Left lung (tissue), 10 donors: ENCODE results near the gene SPTBN5. TPM values are rescaled to one million over a fixed set of nuclear protein-coding genes. Genes with fewer than 3 reads are reported as not detected.

Source experiments
- ATAC-seq: fragments of 200-7000 bp; cut with Tn5 transposase; one replicate; pipeline ENCODE4 v1.9.1; 2020; ENCODE audit warnings: moderate library complexity
- DNase-seq, 4 donors: peaks; one replicate each; pipeline ENCODE4 v3.0.0-alpha.2; 2013 to 2020
- H3K27ac ChIP-seq, 2 donors: fragments of 200-600 bp; sonication (generic) in 1 of 2; one replicate each; pipeline versions ENCODE4 v1.5.0 to v1.8.0; 2020 to 2021
- H3K27me3 ChIP-seq, 2 donors: fragments of 200-600 bp; sonication (generic) in 1 of 2; one replicate each; pipeline versions ENCODE4 v1.5.0 to v1.8.0; 2020 to 2021
- H3K36me3 ChIP-seq, 2 donors: fragments of 200-600 bp; sonication (generic) in 1 of 2; one replicate each; pipeline versions ENCODE4 v1.5.0 to v1.8.0; 2020 to 2021
- H3K4me1 ChIP-seq, 2 donors: fragments of 200-600 bp; one replicate each; pipeline ENCODE4 v1.8.0; 2021
- H3K4me3 ChIP-seq, 2 donors: fragments of 200-600 bp; sonication (generic) in 1 of 2; one replicate each; pipeline versions ENCODE4 v1.5.0 to v1.8.0; 2020 to 2021; ENCODE audit warnings: mild to moderate bottlenecking in 1 of 2
- H3K9me3 ChIP-seq, 2 donors: fragments of 200-600 bp; sonication (generic) in 1 of 2; one replicate each; pipeline versions ENCODE4 v1.5.0 to v1.8.0; 2020 to 2021
- intact Hi-C, 2 donors: fragments of 100-400 bp; cut with DNase I; formaldehyde crosslinking; loops; one replicate each; pipeline versions ENCODE4 v1.11.2 to v1.14.2; 2022
- polyA plus RNA-seq, 6 donors: library from polyadenylated mRNA; unstranded; fragments of 120-200 nt; gene quantifications; one replicate each; pipeline ENCODE4 v1.2.1, GENCODE V29; 2013; ENCODE audit not compliant: insufficient read length in 6 of 6
- total RNA-seq, 2 donors: library from RNA; stranded (reverse); fragmentation: NEBNext Ultra II Directional; extraction: Animal tissue kit (Norgen Biotek cat#: 25700); gene quantifications; one replicate each; pipeline ENCODE4 v1.2.1, GENCODE V29; 2021
- TF ChIP-seq, protein P1 (sequence below), 2 donors: fragments of 200-600 bp; sonication (generic) in 1 of 2; IDR thresholded peaks; one replicate each; pipeline versions ENCODE4 v1.5.0 to v1.8.0; 2021; ENCODE audit warnings: antibody characterized with exemption in 2 of 2
- donor health status: DM: no; HTN: yes; CAD: no.
- donor health status: DM: no; HTN: no; CAD: no.

The SPTBN5 gene
- total and polyA plus RNA-seq, 8 donors = 0.67 to 4.8 (median 1.3) TPM

DNA sequence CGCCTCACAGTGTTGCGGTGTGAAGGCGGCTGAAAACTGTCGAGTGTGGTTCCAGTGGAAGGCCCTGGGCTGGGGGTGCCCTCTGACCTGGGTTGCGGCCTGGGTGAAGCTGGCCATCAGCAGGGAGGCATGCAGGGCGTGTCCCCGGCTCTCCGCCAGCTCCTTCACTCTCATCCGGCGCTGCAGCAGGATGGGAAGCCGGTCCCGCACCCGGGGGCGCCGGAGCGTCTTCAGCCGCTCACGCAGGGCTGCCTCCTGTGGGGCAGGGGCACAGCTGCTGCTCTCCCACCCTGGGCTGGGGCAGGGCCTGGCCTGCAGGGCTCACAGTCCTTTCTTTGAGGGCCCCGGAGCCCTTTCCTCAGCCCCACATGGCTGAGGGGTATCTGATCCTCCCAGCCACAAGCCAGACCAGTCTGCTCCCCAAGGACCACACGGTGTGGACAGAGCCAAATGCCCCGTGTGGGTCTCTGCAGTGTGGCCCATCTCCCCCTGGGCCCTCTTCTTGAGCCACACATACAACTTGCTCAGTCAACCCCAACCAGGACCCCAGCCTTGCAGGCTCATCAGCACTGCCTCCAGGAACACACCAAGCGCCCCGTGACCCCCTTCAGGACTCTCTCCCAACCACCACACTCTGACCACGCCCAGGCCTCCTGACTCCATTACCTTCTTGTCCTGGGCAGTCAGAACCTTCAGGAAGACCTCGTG lies 26.8 kb downstream of the SPTBN5 start:
- Histone ChIP-seq H3K36me3 (peaks cover 0 to 5% of the 10 kb centered on the region in 2 donors), H3K4me1 (no peaks in the 10 kb centered on the region), H3K4me3 (no peak overlapping the region), H3K27me3 (no peaks in the 10 kb centered on the region), H3K9me3 (no peaks in the 10 kb centered on the region), H3K27ac (no peak overlapping the region)
- TF ChIP-seq, protein P1, sequence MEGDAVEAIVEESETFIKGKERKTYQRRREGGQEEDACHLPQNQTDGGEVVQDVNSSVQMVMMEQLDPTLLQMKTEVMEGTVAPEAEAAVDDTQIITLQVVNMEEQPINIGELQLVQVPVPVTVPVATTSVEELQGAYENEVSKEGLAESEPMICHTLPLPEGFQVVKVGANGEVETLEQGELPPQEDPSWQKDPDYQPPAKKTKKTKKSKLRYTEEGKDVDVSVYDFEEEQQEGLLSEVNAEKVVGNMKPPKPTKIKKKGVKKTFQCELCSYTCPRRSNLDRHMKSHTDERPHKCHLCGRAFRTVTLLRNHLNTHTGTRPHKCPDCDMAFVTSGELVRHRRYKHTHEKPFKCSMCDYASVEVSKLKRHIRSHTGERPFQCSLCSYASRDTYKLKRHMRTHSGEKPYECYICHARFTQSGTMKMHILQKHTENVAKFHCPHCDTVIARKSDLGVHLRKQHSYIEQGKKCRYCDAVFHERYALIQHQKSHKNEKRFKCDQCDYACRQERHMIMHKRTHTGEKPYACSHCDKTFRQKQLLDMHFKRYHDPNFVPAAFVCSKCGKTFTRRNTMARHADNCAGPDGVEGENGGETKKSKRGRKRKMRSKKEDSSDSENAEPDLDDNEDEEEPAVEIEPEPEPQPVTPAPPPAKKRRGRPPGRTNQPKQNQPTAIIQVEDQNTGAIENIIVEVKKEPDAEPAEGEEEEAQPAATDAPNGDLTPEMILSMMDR (IDR thresholded peaks at IDR 0.05) = no peak
- ATAC-seq (no peak), DNase-seq (peak in 1 of 4 donors; percentile 65)
- intact Hi-C loops = no loop called here

DNA sequence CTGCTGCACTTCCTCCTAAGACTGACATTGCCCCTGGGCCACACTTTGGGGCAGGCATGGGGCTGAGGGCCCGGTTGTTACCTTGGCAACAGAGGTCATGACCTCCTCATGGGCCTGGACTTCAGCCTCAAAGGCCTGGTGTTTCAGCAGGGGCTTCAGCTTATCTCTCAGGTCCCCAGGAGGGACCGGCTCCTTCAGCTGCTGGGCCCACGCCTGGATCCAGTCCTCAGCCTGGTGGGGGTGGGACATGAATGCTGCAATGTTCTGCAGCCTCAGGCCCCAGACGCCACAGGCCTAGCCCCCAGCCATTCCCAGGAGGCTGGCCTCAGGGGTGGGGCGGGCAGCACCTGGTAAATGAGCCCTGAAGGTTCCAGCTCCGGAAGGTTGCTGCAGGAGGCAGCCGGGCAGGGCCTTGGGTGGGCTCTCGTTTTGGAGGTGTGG lies 27.6 kb downstream of the SPTBN5 start:
- Histone ChIP-seq H3K4me3 (no peak overlapping the region), H3K4me1 (no peaks in the 10 kb centered on the region), H3K27me3 (no peaks in the 10 kb centered on the region), H3K9me3 (no peaks in the 10 kb centered on the region), H3K27ac (no peak overlapping the region), H3K36me3 (peaks cover 0 to 5% of the 10 kb centered on the region in 2 donors)
- intact Hi-C loops = no loop called here
- DNase-seq = no peak
- TF ChIP-seq, protein P1 (IDR thresholded peaks at IDR 0.05) = no peak
- ATAC-seq = no peak

DNA sequence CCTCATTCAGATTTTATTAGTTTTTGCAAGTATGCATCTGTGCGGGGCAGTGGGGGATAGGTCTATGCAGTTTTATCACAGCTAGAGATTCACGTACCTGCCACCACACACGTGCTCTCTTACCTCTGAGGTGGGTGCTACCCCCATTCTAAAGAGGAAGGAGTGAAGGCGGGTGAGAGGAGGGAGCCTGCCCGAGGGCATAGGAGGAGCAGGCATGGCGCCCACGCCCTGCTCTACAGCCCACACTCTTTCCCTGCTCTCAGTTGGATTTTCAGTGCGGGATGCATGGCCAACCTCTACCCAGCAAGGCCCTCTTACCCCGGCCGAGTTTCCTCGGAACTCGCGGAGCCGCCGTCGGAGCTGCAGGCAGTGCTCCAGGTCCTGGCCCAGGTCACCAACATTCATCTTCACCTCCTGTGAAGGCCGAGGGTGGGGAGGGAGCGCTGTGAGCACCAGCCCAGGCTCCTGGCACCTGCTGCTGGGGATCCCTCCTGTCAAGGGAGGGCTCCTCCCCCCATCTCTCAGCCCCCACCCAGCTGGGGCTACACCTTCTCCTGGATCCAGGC lies 28.3 kb downstream of the SPTBN5 start:
- Histone ChIP-seq H3K4me1 (no peaks in the 10 kb centered on the region), H3K9me3 (no peaks in the 10 kb centered on the region), H3K27me3 (no peaks in the 10 kb centered on the region), H3K4me3 (no peak overlapping the region), H3K36me3 (peaks cover 0 to 5% of the 10 kb centered on the region in 2 donors), H3K27ac (no peak overlapping the region)
- no peak for ATAC-seq
- TF ChIP-seq, protein P1 (IDR thresholded peaks at IDR 0.05) = no peak
- intact Hi-C loops = no loop called here
- DNase-seq = no peak

DNA sequence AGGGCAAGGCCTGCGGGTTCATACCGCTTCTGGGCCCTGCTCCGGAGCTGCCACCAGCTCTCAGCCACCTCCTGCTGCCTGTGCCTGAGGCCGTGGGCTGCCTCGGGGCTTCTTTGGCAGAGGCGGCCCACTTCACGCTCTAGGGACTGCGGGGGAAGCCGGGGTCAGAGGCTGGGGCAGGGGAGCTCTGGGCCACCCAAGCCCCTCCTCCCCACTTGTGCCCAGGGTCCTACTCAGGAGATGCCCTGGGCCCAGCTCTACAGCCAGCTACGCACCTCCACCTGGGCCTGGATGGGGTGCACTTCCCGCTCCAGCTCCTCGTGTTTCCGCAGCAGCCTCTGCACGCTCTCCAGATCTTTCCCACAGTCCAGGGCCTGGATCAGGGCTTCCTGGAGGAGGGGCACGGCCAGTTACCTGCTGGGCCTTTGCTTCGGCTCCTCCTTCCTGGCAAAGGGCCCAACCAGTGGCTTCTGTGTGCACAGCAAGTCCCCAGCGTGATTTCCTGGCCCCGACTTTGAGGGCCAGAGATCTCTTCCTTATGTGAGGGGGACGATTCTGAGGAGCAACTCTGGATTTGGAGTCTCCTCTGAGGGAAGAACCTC lies 31.2 kb downstream of the SPTBN5 start:
- peak; percentile 53 for ATAC-seq

More for the DNA sequence above, 31.2 kb downstream of the SPTBN5 start:
- Histone ChIP-seq H3K36me3 (peaks cover 0 to 5% of the 10 kb centered on the region in 2 donors), H3K4me3 (no peak overlapping the region), H3K9me3 (no peaks in the 10 kb centered on the region), H3K4me1 (no peaks in the 10 kb centered on the region), H3K27ac (no peak overlapping the region), H3K27me3 (no peaks in the 10 kb centered on the region)
- TF ChIP-seq, protein P1 (IDR thresholded peaks at IDR 0.05) = no peak
- peak in 1 of 4 donors; percentile 52 for DNase-seq
- intact Hi-C loops = no loop called here
